GM12878 (cell line): Measurements from ENCODE around the gene DUSP16. TPM values are rescaled to one million over a fixed set of nuclear protein-coding genes. Genes with fewer than 3 reads are reported as not detected.

Source experiments
- ATF2 ChIP-seq: IDR thresholded peaks from 2 replicates; pipeline ENCODE4 v1.6.1; 2012; ENCODE audit warnings: low read length, inconsistent platforms
- CBX3 ChIP-seq: fragments of 200-600 bp; sonication (generic); IDR thresholded peaks from 2 replicates; pipeline ENCODE4 v1.6.1; 2016; ENCODE audit warnings: low read depth, borderline replicate concordance
- CBX5 ChIP-seq: sonication (generic); IDR thresholded peaks from 2 replicates; pipeline ENCODE4 v1.6.1; 2016; ENCODE audit warnings: low read depth, moderate library complexity, mild to moderate bottlenecking, inconsistent platforms
- DPF2 ChIP-seq: fragments of 450-650 bp; IDR thresholded peaks from 2 replicates; pipeline ENCODE4 v1.6.1; 2017; ENCODE audit warnings: mild to moderate bottlenecking
- IKZF2 ChIP-seq, 2 experiments: fragments of 450-650 bp; IDR thresholded peaks; 2 replicates each; pipeline ENCODE4 v1.6.1; 2017; ENCODE audit warnings: mild to moderate bottlenecking in 2 of 2, moderate library complexity in 2 of 2
- JUNB ChIP-seq: IDR thresholded peaks from 2 replicates; pipeline ENCODE4 v1.6.1; 2016; ENCODE audit warnings: antibody characterized with exemption, mild to moderate bottlenecking
- NFIC ChIP-seq: IDR thresholded peaks from 2 replicates; pipeline ENCODE4 v1.6.1; 2012; ENCODE audit warnings: low read depth, mild to moderate bottlenecking, inconsistent platforms, low read length, moderate library complexity
- NFYA ChIP-seq: IDR thresholded peaks from 2 replicates; pipeline ENCODE4 v1.6.1; 2011; ENCODE audit warnings: low read depth, mild to moderate bottlenecking, low read length, improper control_type of control experiment, borderline replicate concordance
- RELB ChIP-seq: fragments of 450-650 bp; IDR thresholded peaks from 2 replicates; pipeline ENCODE4 v1.6.1; 2017; ENCODE audit warnings: low read depth, mild to moderate bottlenecking, moderate library complexity
- ZNF217 ChIP-seq: fragments of 450-650 bp; IDR thresholded peaks from 2 replicates; pipeline ENCODE4 v1.6.1; 2017; ENCODE audit warnings: antibody characterized with exemption, mild to moderate bottlenecking
- polyA plus RNA-seq, 11 experiments: library from polyadenylated mRNA; depleted of rRNA in 4 of 11; unstranded in 6 of 11; stranded (reverse) in 5 of 11; fragments of >200 nt; fragmentation: Nextera tagmentation in 4 of 11; fragmentation: Illumina TruSeq in 1 of 11; extraction: Ambion mirVana in 4 of 11; extraction: Trizol in 1 of 11; gene quantifications; 1 replicate in 1 of 11; 2 replicates in 10 of 11; pipeline versions ENCODE4 v1.2.1 to v1.2.3, GENCODE V29; 2011 to 2016; ENCODE audit warnings: inconsistent platforms in 2 of 11, missing spikeins in 2 of 11, low read depth in 1 of 11
- total RNA-seq, 4 experiments: library from RNA; depleted of rRNA in 3 of 4; stranded (reverse); fragments of >200 nt in 3 of 4; fragmentation: Illumina TruSeq in 1 of 4; extraction: Trizol in 1 of 4; gene quantifications; 2 replicates each; pipeline versions ENCODE4 v1.2.1 to v1.2.3, GENCODE V29; 2013 to 2021

Gene DUSP16
- total and polyA plus RNA-seq, 10 of the 15 experiments (the other 5 are each of a cell fraction or from before 2014, with no cell fraction given), result 3.9 to 75.3 (median 26.8) TPM

GRCh38 chr12:12511021-12511783, 51.5 kb downstream of the DUSP16 start (continued):
- TF ChIP-seq CBX3 (no peak), NFYA (no peak), CBX5 (no peak), IKZF2 (IDR thresholded peaks at IDR 0.05) (no peak), NFIC (no peak), RELB (no peak), DPF2 (no peak), ATF2 (no peak), JUNB (no peak), ZNF217 (no peak)
